GM23338 (cell line): Measurements from ENCODE around the gene WDR1. TPM values are rescaled to one million over a fixed set of nuclear protein-coding genes. Genes with fewer than 3 reads are reported as not detected.
A peak's percentile ranks its signal among the peaks of the same experiment; 100 is the strongest.

Experiments used
- ATAC-seq: fragments of 200-7000 bp; cut with Tn5 transposase; 3 replicates; pipeline ENCODE4 v1.9.1; 2020
- DNase-seq: peaks from one replicate; pipeline ENCODE4 v3.0.0-alpha.2; 2015; ENCODE audit warnings: low spot score
- H2AFZ ChIP-seq: fragments of 200-600 bp; sonication (generic); 2 replicates; pipeline ENCODE4 v1.8.0; 2016; ENCODE audit warnings: antibody characterized with exemption, mild to moderate bottlenecking, moderate library complexity
- H3F3A ChIP-seq: fragments of 200-600 bp; sonication (generic); replicated peaks from 2 replicates; pipeline ENCODE4 v1.8.0; 2017; ENCODE audit warnings: antibody characterized with exemption, mixed run types, low read depth
- H3K27ac ChIP-seq: fragments of 200-600 bp; sonication (generic); 2 replicates; pipeline ENCODE4 v1.6.1; 2016; ENCODE audit warnings: low read depth
- H3K27me3 ChIP-seq: fragments of 200-600 bp; sonication (generic); 2 replicates; pipeline ENCODE4 v1.8.0; 2016; ENCODE audit warnings: mild to moderate bottlenecking, mixed run types, moderate library complexity; ENCODE audit not compliant: insufficient read depth
- H3K36me3 ChIP-seq: fragments of 200-600 bp; sonication (generic); 2 replicates; pipeline ENCODE4 v1.8.0; 2016; ENCODE audit warnings: mild to moderate bottlenecking; ENCODE audit not compliant: insufficient read depth
- H3K4me1 ChIP-seq: fragments of 200-600 bp; sonication (generic); 2 replicates; pipeline ENCODE4 v1.8.0; 2016; ENCODE audit warnings: mild to moderate bottlenecking, moderate library complexity; ENCODE audit not compliant: insufficient read depth
- H3K4me2 ChIP-seq: fragments of 200-600 bp; sonication (generic); 2 replicates; pipeline ENCODE4 v1.7.1; 2017; ENCODE audit warnings: mixed run types
- H3K4me3 ChIP-seq: fragments of 200-600 bp; sonication (generic); 2 replicates; pipeline ENCODE4 v1.6.1; 2016; ENCODE audit warnings: mixed run types
- H3K79me2 ChIP-seq: fragments of 200-600 bp; sonication (generic); replicated peaks from 2 replicates; pipeline ENCODE4 v1.8.0; 2017; ENCODE audit warnings: mild to moderate bottlenecking; ENCODE audit not compliant: insufficient read depth
- H3K9me2 ChIP-seq: fragments of 200-600 bp; sonication (generic); 2 replicates; pipeline ENCODE4 v1.8.0; 2017; ENCODE audit not compliant: insufficient read depth
- H4K20me1 ChIP-seq: fragments of 200-600 bp; sonication (generic); replicated peaks from 2 replicates; pipeline ENCODE4 v1.8.0; 2017; ENCODE audit warnings: mild to moderate bottlenecking; ENCODE audit not compliant: insufficient read depth
- H3K27ac Mint-ChIP-seq: 2 replicates; pipeline ENCODE4 v1.8.0; 2020; ENCODE audit warnings: inconsistent platforms, mild to moderate bottlenecking, moderate library complexity, mixed read lengths
- H3K27me3 Mint-ChIP-seq: 3 replicates; pipeline ENCODE4 v1.8.0; 2022; ENCODE audit warnings: low read depth, mild to moderate bottlenecking, moderate library complexity, mixed read lengths, inconsistent platforms; ENCODE audit not compliant: insufficient read depth, poor library complexity
- H3K36me3 Mint-ChIP-seq: 3 replicates; pipeline ENCODE4 v1.8.0; 2021; ENCODE audit warnings: low read depth, mild to moderate bottlenecking, inconsistent platforms, moderate library complexity, mixed read lengths
- H3K4me1 Mint-ChIP-seq: 3 replicates; pipeline ENCODE4 v1.8.0; 2020; ENCODE audit warnings: mild to moderate bottlenecking, inconsistent platforms, mixed read lengths
- H3K4me3 Mint-ChIP-seq: 3 replicates; pipeline ENCODE4 v1.8.0; 2021; ENCODE audit warnings: moderate library complexity, mild to moderate bottlenecking, inconsistent platforms, mixed read lengths
- H3K9me3 Mint-ChIP-seq: 3 replicates; pipeline ENCODE4 v1.8.0; 2020; ENCODE audit warnings: moderate library complexity, mild to moderate bottlenecking, inconsistent platforms, mixed read lengths
- CREB1 ChIP-seq: fragments of 250-450 bp; sonication (Bioruptor Pico); IDR thresholded peaks from 2 replicates; pipeline ENCODE4 v1.5.0; 2020; ENCODE audit warnings: low read depth, mild to moderate bottlenecking, moderate library complexity
- CTCF ChIP-seq, 2 experiments: fragments of 200-600 bp in 1 of 2; sonication (generic) in 1 of 2; conservative IDR thresholded peaks; 2 replicates each; pipeline versions ENCODE4 v1.5.1 to v1.6.1; 2016 to 2017; ENCODE audit warnings: antibody characterized with exemption in 2 of 2, low read depth in 2 of 2, mild to moderate bottlenecking in 2 of 2, moderate library complexity in 1 of 2
- ETS1 ChIP-seq: IDR thresholded peaks from 2 replicates; pipeline ENCODE4 v1.6.1; 2016; ENCODE audit warnings: antibody characterized with exemption
- EZH2phosphoT487 ChIP-seq: fragments of 200-600 bp; sonication (generic); IDR thresholded peaks from one replicate; pipeline ENCODE4 v1.8.1; 2018; ENCODE audit warnings: antibody characterized with exemption; ENCODE audit not compliant: unreplicated experiment
- JUNB ChIP-seq: IDR thresholded peaks from one replicate; pipeline ENCODE4 v1.6.1; 2016; ENCODE audit warnings: antibody characterized with exemption; ENCODE audit not compliant: unreplicated experiment
- NANOG ChIP-seq: IDR thresholded peaks from 2 replicates; pipeline ENCODE4 v1.6.1; 2016; ENCODE audit warnings: antibody characterized with exemption, borderline replicate concordance
- REST ChIP-seq: IDR thresholded peaks from one replicate; pipeline ENCODE4 v1.6.1; 2018; ENCODE audit warnings: antibody characterized with exemption; ENCODE audit not compliant: unreplicated experiment
- STAT1 ChIP-seq: IDR thresholded peaks from one replicate; pipeline ENCODE4 v1.6.1; 2016; ENCODE audit warnings: antibody characterized with exemption; ENCODE audit not compliant: unreplicated experiment
- ZNF114 ChIP-seq: fragments of 250-450 bp; sonication (Bioruptor Pico); IDR thresholded peaks from 2 replicates; pipeline ENCODE4 v1.5.0; 2020; ENCODE audit warnings: mild to moderate bottlenecking, moderate library complexity
- ZNF462 ChIP-seq: fragments of 250-450 bp; sonication (Bioruptor Pico); IDR thresholded peaks from 2 replicates; pipeline ENCODE4 v1.5.0; 2020; ENCODE audit warnings: mild to moderate bottlenecking, moderate library complexity
- polyA plus RNA-seq: library from polyadenylated mRNA; unstranded; fragments of >200 nt; fragmentation: Nextera tagmentation; extraction: Ambion mirVana; gene quantifications from 2 replicates; pipeline ENCODE4 v1.2.1, GENCODE V29; 2016
- total RNA-seq: library from RNA; depleted of rRNA; stranded (reverse); fragments of >200 nt; shearing (Covaris generic); gene quantifications from 2 replicates; pipeline ENCODE4 v1.2.3, GENCODE V29; 2014

Gene WDR1
- total and polyA plus RNA-seq, 2 experiments from 2014 or later: 93.2 to 248 TPM

- Mint-ChIP-seq H3K4me3 (no peak overlapping the region), H3K4me1 (peaks cover 26% of the 10 kb centered on the region), H3K9me3 (no peaks in the 10 kb centered on the region), H3K36me3 (peaks cover 94% of the 10 kb centered on the region), H3K27me3 (peaks cover 14% of the 10 kb centered on the region), H3K27ac (peak overlapping the region; percentile 84; the same call in 1 of the 2 replicates)
- H3K36me3 ChIP-seq: peaks cover 30% of the 10 kb centered on the region
- no peaks in the 10 kb centered on the region for H3K27me3 ChIP-seq
- no peak overlapping the region for H2AFZ ChIP-seq
- H3K79me2 ChIP-seq: peaks cover 72% of the 10 kb centered on the region
- ATAC-seq: no peak
- TF ChIP-seq ZNF462 (no peak), ZNF114 (CRISPR knock-in tag) (no peak), EZH2phosphoT487 (no peak), NANOG (no peak), CTCF (conservative IDR thresholded peaks at IDR 0.05; ENCODE audit: low read depth in 2 of 2) (no peak), STAT1 (no peak), JUNB (no peak), ETS1 (no peak), CREB1 (CRISPR knock-in tag) (no peak), REST (no peak)
- peaks cover 21% of the 10 kb centered on the region for H4K20me1 ChIP-seq
- H3F3A ChIP-seq: no peaks in the 10 kb centered on the region
- H3K27ac ChIP-seq: no peak overlapping the region
- no peak overlapping the region for H3K4me3 ChIP-seq
- no peaks in the 10 kb centered on the region for H3K9me2 ChIP-seq
- no peak for DNase-seq
- peaks cover 5% of the 10 kb centered on the region; the same call in 1 of the 2 replicates for H3K4me1 ChIP-seq
- H3K4me2 ChIP-seq: no peak overlapping the region
Observed at GRCh38 chr4:10091531-10092181, 24.9 kb downstream of the WDR1 start.
